Subcutaneous adipose tissue (tissue), 4 donors: Measurements from ENCODE around the gene E2F1. TPM values are rescaled to one million over a fixed set of nuclear protein-coding genes. Genes with fewer than 3 reads are reported as not detected.

Experiments
- total RNA-seq, 4 donors: library from RNA; depleted of rRNA; stranded (reverse); fragments of >200 nt; gene quantifications; one replicate each; pipeline ENCODE4 v1.1.0, GENCODE V29; 2016
- TF ChIP-seq, protein P1 (sequence below): fragments of 450-650 bp; IDR thresholded peaks from one replicate; pipeline ENCODE4 v1.5.1; 2016; ENCODE audit warnings: low read depth, mild to moderate bottlenecking, control low read depth, antibody characterized with exemption, moderate library complexity

Gene E2F1
- total RNA-seq, 4 donors from 2014 or later, result 1.3 to 1.9 (median 1.7) TPM

DNA sequence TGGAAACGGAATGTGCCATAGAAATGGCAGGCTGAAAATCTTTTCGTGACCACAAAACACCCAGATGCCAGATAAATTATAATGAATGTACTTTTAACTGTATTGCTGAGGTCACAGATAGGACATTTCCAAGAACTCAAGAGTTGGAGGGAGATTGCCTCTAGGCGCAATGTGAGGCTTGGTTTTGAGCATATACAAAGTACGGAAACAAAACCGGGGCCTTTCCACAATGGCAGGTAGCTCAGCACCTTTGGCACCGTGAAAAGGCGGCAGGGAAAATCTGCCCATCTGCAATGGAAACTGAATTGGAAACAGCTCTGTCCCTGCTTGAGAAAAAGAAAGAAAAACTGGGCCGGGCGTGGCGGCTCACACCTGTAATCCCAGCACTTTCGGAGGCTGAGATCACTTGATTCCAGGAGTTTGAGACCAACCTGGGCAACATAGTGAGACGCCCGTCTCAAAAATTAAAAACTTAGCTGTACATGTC is 34.6 kb downstream of the E2F1 start:
- TF ChIP-seq, protein P1, sequence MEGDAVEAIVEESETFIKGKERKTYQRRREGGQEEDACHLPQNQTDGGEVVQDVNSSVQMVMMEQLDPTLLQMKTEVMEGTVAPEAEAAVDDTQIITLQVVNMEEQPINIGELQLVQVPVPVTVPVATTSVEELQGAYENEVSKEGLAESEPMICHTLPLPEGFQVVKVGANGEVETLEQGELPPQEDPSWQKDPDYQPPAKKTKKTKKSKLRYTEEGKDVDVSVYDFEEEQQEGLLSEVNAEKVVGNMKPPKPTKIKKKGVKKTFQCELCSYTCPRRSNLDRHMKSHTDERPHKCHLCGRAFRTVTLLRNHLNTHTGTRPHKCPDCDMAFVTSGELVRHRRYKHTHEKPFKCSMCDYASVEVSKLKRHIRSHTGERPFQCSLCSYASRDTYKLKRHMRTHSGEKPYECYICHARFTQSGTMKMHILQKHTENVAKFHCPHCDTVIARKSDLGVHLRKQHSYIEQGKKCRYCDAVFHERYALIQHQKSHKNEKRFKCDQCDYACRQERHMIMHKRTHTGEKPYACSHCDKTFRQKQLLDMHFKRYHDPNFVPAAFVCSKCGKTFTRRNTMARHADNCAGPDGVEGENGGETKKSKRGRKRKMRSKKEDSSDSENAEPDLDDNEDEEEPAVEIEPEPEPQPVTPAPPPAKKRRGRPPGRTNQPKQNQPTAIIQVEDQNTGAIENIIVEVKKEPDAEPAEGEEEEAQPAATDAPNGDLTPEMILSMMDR, result no peak

DNA sequence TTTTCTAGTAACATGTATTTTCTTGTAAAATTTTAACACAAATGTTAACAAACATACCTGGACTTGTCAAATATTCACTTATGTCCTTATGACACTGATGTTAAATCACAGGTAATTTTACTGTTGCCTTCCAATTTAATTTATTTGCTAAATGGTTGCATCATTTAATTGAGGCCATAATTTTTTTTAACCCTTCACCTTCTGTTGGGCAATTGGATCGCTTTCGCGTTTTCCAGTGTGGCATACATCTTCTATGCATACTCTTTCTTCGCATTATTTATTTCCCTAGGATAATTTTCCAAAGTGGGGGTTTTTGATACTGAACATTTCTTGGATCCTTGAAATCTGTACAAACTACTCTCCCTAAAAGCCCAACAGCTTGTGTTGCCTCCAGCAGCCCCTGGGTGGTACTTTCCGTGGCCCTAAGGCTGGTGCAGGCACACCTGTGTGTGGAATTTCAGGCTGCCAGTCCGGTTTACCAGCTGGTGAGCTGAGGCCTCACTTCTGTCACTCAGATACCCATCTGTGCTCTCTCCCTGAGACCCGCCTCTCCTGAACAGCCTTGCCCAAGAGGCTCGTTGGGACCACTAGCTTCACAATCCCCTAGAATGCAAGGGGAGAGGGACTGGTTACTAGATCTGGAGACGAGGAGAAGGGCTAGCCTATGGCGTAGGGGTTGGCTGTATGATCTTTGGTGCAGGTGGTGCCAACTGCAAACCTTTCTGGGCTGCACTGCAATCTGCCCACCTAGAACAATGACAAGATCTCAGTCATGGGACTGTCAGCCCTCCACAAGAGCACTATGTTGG is 35.2 kb downstream of the E2F1 start:
- TF ChIP-seq, protein P1, result no peak

DNA sequence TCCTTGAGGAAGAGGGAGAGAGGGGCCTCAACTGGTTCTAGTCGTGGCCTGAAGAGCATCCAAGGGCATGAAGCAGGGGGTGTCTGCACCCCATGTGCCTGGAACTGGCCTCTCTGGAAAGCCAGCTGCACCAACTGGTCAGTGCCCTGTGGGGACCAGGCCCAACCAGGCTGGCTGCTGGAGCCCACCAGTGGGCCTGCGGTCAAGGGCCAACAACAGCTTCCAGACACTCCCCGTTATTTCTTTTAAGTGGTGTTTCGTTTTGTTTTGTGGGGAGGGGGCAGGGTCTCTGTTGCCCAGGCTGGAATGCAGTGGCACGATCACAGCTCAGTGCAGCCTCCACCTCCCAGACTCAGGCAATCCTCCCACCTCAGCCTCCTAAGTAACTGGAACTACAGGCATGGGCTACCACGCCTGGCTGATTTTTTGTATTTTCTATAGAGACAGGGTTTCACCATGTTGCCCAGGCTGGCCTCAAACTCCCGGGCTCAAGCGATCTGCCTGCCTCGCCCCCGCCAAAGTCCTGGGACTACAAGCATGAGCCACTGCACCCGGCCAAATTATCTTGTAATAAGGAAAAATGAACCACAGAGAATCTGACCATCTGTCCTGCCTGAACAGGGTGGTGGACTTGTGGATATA is 36.0 kb downstream of the E2F1 start:
- TF ChIP-seq, protein P1, result no peak

DNA sequence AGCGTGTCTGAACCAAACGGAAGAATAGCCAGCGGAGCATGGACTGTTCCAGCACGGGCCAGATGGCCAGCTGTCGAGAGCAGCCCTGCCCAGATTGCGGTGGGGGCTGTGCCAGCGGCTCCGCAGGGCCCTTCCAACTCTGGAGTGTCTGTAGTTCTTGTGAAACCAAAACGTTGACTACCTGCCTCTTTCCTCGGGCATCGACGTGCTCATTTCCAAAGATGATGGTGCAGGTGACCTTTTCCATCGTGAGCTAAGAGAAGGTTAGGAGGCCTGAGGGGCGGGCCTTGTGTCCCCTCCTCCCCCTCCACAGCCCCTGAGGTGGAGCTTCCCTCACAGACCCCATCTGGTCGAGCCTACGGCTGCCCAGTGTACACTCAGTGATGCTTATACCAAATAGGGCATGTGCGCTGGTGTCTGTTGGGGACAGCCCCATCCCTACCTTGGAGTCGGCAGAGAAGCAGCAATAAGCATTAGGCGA is 36.9 kb downstream of the E2F1 start:
- TF ChIP-seq, protein P1, result no peak

DNA sequence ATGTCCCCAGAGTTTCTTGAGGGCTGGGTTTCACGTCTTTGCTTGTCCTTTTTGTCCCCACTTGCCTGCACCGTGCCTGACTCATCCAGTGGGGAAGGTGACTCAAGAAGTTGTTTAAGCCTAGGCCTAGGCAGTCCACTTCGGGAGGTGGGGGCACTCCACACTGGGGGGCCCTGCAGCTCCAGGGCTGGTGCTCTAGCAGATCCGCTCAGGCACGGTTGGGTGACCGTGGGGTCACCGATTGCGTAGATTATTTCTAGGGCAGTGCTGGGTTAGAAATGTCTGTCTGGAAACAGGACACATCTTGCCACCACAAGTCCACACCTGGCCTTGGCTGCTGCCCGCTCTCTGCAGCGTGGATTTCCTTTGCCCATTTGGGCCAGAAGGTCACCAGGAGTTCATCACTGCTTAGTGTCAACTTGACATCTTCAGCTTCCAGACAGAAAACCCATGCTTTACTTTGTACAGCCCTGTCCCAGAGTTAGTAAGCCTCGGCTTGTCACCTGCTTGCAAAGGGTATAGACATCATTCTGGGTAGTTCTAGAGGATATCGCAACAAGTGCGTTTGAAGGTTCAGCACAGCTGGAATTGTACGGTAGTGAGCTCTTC is 37.7 kb downstream of the E2F1 start:
- TF ChIP-seq, protein P1, result no peak

DNA sequence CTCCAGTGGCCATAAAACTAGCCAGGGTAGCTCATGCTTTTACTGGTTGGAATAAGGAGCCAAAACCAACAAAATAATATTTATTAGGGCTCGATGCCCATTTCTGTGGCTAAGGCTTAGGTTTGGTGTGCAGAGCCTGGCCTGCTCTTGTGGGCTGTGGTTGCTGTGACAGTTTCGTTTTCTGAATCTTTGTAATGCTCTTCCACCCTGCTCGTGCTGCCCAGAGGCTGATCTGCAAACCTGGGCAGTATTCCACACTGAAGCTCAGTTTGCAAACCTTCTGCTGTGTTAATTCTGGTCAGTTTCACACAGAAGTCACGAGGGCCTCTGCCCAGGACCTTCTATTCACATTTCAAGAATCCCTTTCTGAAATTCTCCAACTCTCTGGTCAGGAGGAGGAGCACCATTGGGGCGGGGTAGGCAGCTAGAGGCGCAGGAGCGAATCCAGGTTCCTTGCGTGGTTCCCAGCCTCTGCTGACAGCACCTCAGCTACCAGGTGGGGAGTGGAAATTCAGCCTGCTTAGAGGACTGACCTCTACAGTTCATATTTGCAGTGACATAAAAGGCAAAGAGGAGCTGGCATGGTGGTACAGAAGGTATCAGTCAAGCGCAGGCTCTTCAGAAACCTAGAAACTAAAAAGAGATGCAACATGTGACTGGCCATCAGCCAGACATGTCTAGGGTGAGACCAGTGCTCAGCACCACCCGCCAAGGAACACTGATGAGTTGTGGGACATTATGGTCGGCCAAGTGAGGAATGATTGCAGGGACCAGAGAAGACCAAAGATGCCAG is 38.4 kb downstream of the E2F1 start:
- TF ChIP-seq, protein P1, result no peak
